HG03558 (cell line): ENCODE measurements around the gene ITPR2.
"Not testable (repeated sequence)": the region's sequence is repeated elsewhere in the genome, so short reads cannot be mapped to it uniquely, and the experiment has no call there.

Experiments used
- ATAC-seq: cut with Tn5 transposase; IDR thresholded peaks from one replicate; pipeline ENCODE4 v1.9.1; 2021; ENCODE audit warnings: moderate number of reproducible peaks; ENCODE audit not compliant: unreplicated experiment; ENCODE audit errors: extremely low read depth

The ITPR2 gene

DNA sequence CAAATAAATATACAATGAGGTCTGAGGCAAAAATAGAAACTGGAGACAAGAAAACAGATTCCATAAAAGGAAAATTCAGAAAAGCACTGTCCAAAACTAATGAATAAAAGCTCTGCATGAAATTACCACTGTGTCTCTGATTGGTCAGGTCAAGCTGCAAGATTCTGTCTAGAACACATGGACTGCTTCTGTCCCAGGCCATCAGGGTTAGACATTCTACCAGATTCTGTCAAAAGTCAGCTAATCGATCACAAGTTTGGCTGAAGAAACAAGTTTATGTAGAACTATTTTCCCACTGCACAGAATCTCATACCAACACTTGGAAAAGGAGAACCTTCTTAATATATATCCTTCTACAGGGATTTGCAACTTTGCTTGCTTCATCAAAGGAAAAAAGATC is 223.0 kb downstream of the ITPR2 start:
- ATAC-seq: no peak

DNA sequence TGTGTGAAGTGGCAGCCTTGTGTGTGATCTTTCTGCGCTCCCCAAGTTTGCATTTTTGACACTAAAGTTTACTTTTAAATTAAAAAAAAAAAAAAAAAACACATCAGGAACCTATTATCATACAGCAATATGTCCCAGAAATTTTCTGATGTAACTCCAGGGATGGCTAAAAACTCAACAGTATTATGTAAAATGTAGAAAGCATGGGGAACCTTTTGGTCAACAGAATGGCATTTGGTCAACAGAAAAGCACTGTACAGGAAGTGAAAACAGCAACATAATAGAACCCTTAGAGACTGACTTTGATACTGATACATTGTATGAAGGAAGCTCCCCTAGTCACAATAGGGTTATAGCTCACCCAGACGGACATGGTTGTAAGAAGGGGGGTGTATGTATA is 224.3 kb downstream of the ITPR2 start:
- ATAC-seq: no peak

DNA sequence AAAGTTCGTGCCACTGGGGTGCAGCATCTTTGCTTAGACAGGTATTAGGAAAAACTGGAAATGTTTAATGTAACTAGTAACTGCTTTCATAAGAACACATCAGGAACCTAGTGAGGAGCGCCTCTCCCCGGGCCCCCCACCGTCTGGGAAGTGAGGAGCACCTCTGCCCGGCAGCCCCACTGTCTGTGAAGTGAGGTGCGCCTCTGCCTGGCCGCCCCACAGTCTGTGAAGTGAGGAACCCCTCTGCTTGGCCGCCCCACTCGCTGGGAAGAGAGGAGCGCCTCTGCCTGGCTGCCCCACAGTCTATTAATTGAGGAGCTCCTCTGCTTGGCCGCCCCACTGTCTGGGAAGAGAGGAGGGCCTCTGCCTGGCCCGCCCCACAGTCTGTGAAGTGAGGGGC is 224.7 kb downstream of the ITPR2 start:
- no peak for ATAC-seq

DNA sequence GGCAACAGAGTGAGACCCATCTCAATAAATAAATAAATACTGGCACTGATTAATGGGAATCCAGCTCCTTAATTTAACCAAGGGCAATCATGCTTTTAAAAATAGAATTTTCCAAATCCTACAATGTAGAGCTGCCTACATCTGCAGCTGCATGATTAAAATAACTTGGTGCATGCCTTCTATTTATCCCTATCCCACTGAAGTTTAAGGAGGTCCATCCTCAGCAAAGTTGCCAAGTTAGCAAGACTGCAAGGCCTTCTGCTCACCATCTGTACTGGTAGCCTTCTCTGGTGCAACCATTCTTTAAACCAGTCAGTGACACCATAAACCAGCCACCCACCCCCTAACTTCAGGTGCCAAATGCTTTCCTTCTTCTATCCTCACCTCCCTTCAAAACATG is 226.1 kb downstream of the ITPR2 start:
- ATAC-seq: no peak

DNA sequence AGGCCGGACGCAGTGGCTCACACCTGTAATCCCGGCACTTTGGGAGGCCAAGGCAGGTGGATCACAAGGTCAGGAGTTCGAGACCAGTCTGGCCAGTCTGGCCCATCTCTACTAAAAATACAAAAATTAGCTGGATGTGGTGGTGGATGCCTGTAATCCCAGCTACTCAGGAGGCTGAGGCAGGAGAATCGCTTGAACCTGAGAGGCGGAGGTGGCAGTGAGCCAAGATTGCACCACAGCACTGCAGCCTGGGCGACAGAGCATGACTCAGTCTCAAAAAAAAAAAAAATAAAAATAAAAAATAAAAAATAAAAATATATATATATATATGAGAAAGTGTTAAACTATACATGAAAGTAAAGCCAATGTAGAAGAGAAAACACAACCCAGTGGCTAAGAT is 228.2 kb downstream of the ITPR2 start:
- ATAC-seq: not testable (repeated sequence)

DNA sequence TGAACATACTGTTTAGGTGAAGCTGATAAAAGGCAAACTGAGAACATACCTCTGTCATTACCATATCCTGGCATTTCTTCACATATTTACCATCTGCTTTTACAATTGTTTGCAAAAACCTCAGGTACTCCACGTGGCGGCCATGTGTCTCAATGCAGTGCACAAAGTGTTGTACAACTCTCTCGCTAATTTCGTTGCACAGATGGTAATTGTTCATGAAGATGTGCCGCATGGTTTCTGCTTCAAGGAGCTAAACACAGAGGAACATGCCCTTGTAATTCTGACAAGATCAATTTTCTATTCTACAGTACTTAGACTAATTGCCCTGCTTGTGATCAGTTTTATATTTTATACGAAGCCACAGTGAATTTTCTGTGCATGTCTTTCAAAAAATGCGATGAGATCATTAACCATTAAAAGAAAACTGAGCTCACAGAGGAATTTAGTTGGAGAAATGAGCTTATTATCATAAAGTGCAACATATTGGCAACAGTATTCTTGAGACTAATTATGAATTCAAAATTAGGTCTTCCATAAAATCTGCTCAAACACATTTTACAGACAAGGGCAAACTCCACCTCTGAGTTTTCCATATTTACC is 233.8 kb downstream of the ITPR2 start:
- no peak for ATAC-seq

DNA sequence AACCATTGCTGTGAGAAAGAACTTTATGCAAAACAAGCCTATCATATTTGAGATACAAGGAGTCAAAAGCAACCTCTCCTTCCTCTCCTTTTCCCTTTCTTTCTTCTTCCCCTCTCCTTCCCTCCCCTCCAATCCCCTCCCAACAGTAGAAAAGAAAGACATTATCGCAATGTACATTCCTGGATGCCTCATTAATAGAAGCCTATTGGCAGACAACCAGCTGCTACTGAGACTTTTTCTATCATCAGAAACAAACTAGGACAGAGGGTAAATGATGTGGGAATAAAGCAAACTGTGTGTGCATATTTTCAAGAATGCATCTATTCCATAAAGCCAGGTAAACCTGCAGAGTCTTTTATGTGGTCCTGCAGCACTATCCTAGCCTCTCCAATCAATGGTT is 237.2 kb downstream of the ITPR2 start:
- ATAC-seq: no peak

DNA sequence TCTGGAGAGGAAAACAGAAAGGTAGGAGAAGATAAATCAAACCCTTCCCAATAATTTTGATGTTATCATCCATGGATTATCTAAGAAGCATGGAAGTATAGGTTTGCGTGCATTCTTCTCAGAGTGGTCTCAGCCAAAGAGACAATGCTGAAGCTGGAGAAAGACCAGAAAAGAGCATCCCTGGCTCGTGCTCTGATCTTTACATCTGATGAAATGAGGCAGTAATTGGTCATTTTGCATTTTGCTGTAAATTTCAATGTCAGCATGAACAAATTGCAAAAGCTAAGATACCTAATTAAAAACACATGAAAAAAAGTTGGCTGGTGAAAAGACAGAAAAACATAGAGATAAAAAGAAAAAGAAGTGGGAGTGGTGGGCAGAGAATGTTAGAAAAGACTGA is 252.4 kb downstream of the ITPR2 start:
- no peak for ATAC-seq

DNA sequence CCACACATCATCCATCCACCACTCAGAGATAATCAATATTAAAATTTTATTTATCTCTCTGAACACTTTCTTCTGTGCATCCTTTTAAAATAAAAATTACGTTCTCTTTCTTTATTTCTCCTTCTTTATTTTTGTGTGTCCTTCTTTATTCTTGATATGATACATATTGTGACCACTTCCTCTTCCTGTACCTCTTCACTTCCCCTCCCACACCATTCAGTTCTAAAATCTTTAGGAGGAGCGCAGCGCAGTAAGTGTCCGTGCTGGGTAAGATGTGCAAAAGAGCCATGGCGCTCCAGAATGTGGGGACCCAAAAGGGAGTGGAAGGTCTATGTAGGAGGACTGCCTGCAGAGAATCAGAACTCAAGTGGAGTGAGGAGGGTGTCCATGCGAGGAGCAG is 256.7 kb downstream of the ITPR2 start:
- ATAC-seq: no peak

DNA sequence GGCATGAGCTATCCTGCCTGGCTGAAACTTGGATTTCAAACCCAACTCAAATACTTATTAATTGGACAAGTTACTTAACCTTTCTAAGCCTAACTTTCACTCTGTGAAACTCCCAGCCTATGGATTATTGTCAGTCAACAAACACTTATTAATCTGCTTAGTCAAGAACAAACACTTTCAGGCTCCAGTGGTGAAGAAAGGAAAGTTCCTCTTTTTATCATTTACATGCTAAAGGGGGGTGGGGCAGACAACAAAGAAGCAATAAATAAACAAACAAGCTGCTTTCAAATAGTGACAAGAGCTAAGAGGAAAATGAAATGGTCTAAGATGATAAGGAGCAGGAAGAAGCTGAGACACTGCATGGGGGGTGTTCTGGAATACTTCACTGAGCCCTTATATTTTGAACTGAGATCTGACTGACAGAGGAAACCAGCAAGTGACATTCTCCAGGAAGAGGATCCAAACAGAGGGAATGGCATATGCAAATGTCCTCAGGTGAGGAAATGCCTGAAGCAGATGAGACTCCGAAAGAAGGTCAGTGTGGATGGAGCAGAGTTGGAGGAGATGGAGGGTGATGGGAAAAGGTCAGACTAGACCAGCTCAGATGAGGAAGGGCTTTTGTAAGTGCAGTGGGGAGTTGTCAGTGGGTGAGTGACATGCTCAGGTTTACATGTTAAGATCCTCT is 259.6 kb downstream of the ITPR2 start:
- no peak for ATAC-seq

DNA sequence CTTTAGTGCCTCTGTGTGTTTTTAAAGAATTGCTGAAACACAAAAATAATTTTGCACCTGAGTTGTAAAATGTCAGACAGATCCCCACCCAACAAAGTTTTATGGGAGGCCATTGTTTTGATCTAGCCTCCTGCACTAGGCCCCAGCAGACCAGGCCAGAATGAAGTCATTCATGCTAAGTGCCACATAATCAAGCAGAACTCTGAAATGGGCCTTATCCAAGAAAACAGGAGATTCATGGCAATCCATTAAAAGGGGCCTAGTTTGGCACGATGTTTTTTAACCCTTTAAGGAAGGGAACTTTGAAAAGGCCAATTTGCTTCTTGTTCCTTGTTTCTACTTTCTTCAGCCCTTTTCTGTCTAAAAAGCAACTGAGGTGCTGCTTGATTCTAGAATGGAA is 260.9 kb downstream of the ITPR2 start:
- ATAC-seq: no peak

DNA sequence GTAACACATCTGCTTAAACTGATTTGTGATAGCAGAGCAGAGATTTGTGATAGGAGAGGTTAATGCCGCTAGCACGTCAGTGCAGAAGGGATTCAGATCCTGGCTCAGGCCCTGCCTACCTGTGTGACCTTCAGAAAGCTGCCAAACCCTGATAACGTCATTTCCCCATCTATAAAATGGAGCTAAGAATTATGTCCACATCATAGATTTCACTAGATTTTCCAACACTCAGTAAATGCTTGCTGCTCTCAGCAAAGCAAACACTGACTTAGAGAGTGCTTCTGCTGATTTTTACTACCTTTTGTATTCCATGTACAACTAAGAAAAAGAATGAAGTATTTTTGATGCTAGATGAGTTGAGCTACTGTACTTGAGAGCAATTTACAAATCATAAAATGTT is 261.4 kb downstream of the ITPR2 start:
- ATAC-seq: no peak

DNA sequence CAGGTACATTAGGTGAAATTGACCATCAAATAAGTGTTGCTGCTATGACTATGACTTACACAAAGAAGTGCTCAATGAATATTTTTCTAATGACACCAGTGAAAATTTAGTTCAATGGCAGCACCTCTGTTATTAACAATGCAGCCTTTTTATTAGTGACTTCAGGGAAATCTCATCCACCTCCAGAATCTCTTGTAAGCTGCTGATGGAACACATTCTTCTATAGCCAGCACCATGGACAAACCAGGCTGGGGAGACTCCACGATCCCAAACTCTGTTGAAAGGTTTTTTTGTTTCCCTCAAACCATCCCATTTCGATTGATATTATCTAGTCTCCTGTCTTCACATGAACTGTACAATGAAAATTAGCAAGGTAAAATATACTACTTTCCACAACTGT is 265.9 kb downstream of the ITPR2 start:
- ATAC-seq: no peak

DNA sequence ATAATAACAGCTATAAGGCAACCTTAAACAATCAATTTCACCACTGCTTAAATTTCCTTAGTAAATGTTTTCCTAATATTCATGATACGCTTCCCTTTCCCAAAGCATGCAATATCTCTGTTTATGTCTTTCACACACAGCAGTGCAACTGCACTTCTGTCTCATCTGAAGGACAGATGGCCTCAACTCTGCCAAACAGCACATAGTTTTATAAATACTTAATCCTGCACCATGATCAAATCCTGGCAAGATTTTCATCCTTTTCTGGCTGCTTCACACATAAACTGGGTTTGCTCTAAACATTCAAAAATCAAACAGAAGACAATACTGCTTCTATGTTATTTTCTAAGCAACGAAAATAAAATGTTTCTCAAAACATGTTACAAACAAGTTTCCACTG is 266.3 kb downstream of the ITPR2 start:
- ATAC-seq: no peak

DNA sequence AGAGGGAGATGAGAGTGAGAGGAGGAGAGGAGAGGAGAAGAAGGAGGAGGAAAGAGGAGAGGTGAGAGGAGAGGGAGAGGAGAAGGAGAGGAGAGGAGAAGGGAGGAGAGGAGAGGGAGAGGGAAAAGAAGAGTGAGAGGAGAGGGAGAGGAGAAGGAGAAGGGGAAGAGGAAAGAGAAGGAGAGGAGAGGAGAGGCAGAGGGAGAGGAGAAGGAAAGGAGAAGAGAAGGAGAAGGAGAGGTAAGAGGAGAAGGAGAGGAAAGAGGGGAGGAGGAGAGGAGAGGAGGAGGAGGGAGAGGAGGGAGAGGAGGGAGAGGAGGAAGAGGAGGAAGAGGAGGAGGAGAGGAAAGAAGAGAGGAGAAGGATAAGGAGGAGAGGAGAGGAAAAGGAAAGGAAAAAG is 266.8 kb downstream of the ITPR2 start:
- ATAC-seq: no peak

DNA sequence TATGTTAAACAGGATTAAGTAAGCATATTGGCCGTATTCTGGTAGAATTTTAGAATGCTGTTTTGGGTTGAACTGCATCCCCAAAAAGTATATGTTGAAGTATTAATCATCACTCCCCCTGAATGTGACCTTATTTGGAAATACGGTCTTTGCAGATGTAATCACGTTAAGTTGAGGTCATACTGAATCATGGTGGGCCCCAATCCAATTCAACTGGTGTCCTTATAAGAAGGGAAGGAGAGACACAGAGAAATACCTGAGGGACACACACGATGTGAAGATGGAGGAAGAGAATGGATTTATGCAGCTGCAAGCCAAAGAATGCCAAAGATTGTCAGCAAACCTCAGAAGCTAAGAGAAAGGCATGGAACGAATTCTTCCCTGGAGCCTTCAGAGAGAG is 268.6 kb downstream of the ITPR2 start:
- no peak for ATAC-seq

DNA sequence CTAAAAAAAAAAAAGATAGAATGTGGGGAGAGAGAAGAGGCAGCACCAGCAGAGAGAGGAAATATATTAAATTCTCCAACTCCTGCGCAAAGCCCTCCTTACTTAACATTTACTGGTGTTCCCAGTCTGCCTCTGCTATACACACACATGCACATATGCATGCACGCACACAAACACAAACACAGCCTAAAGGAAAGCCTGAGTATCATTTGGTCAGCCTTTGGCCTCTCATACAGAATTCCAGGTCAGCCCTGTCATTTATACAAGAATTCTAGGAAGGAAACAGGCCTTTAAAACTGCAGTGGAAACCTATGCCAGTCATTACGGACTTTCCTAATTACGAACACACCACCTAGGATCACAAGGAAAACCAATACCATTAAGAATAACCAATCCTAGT is 269.4 kb downstream of the ITPR2 start:
- ATAC-seq: no peak

DNA sequence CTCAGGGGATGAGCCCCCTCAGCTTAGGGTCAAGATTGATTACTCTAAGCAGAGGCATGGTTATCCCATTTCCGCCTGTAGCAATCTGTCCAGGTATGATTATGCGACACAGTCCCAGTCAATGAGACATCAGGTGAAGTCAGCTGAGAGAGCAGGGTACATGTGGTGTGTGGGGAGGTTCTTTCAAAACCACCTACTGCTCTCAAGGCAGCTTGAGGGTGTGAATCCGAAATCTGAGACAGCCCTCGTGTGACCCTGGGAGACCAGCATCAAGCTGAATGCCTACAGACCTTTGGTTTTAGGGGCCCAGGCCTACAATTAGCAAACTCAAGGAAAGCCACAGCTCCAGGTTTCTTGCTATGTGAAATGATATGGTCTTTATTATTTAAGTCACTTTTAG is 275.7 kb downstream of the ITPR2 start:
- no peak for ATAC-seq

DNA sequence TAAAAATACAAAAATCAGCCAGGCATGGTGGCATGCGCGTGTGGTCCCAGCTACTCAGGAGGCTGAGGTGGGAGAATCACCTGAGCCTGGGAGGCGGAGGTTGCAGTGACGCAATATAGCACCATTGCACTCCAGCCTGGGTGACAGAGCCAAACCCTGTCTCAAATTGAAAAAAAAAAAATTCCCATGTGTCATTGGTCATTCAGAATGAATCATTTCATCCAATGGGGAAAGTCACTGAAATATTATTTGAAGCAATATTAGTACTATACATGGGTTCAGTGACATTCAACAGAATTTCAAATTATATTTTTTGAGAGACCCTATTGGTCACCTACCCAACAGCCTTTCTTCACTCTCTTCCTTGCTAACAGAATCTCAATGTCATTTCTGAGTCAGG is 276.1 kb downstream of the ITPR2 start:
- no peak for ATAC-seq

DNA sequence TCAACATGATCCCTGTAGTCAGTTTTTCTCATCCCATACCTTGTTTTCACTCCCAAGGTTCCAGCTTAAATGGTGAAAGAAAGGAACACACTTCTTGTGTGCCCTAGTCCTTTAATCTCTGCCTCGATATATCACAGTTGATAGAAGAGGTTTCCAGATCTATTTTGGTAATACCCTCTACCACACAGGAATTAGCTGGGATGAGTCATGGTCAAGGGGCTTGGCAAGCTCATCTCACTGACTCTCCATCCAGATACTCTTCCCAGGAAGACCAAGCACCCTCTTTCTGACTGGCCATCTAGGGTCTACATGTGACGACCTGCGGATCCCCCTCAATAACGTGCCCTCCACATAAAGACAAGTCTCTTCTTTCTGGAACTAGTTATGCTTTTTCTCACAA is 277.9 kb downstream of the ITPR2 start:
- ATAC-seq: no peak

DNA sequence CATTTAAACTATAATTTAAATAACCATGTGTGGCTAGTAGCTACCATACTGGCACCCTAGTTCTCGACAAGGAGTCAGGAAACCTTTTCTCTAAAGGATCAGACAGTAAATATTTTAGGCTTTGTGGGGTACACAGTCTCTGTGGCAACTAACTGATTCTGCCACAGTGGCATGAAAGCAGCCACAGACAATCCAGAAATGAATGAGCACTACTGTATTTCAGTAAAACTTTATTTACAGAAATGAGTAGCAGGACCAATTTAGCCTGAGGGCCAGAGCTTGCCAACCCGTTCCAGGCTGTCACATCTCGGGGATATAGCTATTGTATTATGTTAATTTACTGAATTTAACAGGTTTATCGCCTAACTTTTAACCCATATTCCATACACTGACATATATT is 278.7 kb downstream of the ITPR2 start:
- no peak for ATAC-seq

DNA sequence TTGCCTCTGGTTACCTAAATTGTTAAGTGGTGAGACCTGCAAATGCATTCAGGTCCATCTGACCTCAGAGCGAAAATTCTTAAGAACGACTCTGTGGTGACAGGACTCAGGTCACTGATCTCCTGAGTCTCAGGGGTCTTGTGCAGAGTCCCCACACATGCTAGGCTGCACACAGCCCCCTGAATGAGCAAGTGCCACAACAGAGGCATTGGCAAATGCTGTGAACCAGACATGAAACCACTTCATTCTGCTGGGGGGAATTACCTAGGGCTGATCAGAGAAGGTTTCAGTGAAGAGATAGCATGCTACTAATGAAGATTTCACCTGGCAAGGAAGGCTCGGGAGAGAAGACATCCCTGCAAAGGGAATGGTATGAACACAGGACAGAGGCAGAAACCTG is 281.6 kb downstream of the ITPR2 start:
- no peak for ATAC-seq
